Colonic mucosa (tissue), 4 donors: ENCODE measurements around the gene TGFBR2. TPM values are rescaled to one million over a fixed set of nuclear protein-coding genes. Genes with fewer than 3 reads are reported as not detected.

Source experiments
- DNase-seq: peaks from one replicate; pipeline ENCODE4 v3.0.0-alpha.2; 2020
- H3K27ac ChIP-seq: fragments of 200-600 bp; one replicate; pipeline ENCODE4 v1.8.0; 2021
- H3K27me3 ChIP-seq: fragments of 200-600 bp; one replicate; pipeline ENCODE4 v1.8.0; 2021
- H3K36me3 ChIP-seq: fragments of 200-600 bp; one replicate; pipeline ENCODE4 v1.8.0; 2021
- H3K4me1 ChIP-seq: fragments of 200-600 bp; one replicate; pipeline ENCODE4 v1.8.0; 2021; ENCODE audit warnings: mild to moderate bottlenecking
- H3K4me3 ChIP-seq: fragments of 200-600 bp; one replicate; pipeline ENCODE4 v1.8.0; 2021
- H3K9ac ChIP-seq, 2 donors: one replicate each; pipeline ENCODE4 v1.7.0; 2013; ENCODE audit warnings: control low read depth in 2 of 2, low read depth in 2 of 2, low read length in 2 of 2
- H3K9me3 ChIP-seq: fragments of 200-600 bp; one replicate; pipeline ENCODE4 v1.8.0; 2021
- CTCF ChIP-seq: fragments of 200-600 bp; IDR thresholded peaks from one replicate; pipeline ENCODE4 v1.8.0; 2022; ENCODE audit warnings: antibody characterized with exemption, mild to moderate bottlenecking
- intact Hi-C: fragments of 100-400 bp; cut with DNase I; formaldehyde crosslinking; loops from one replicate; pipeline ENCODE4 v1.14.1; 2022
- total RNA-seq, 2 donors: library from RNA; stranded (reverse); fragmentation: NEBNext Ultra II Directional in 1 of 2; extraction: Animal tissue kit (Norgen Biotek cat#: 25700) in 1 of 2; gene quantifications; one replicate each; pipeline ENCODE4 v1.2.1, GENCODE V29; 2021
- donor health status: healthy.
- donor health status: DM: no; HTN: no; CAD: no.
- donor health status: DM: no; HTN: no; CAD: no.

The TGFBR2 gene
- total RNA-seq, 2 donors from 2014 or later, result 32.4 to 53.5 TPM

DNA sequence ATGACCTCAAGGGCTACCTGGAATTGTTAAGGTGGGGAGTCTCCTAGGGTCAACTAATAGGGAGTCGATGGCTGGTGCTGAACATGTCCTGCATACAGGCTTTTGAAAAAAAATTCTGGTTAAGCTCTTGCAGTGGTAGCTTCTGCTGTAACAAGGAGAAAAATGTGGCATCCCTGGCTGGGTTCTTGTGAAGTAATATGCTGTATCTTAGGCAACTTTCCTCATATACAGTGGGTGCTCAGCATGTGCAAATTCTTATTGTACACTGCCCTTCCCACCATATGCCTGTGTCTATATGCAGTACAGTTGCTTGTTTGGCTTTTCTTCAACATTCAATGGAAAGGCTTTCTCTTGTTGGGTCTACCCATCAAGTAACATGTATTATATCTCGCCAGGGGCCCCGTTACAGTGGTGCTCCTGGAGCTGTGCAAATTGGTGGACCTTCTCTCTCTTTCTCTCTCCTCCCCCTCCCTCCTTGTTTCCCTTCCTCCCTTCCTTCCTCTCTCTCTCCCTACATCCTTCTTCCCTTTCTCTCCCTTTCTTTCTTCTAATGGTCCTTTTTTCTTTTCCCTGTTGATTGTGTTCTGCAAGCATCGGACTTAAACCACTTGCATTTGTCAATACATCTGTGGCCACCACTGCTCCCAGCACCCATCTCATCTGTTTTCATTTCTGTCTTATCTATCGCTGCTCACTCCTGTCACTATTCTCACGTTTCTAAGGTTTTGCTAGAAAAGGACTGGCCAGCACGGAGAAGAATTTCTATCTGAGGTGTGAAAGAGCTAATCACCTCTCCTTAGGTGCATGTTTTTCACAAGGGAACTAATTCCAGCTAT lies 35.2 kb downstream of the TGFBR2 start:
- H3K4me1 ChIP-seq, result peaks cover 5% of the 10 kb centered on the region
- H3K27me3 ChIP-seq, result no peaks in the 10 kb centered on the region

GRCh38 chr3:30642849-30643361 lies 36.5 kb downstream of the TGFBR2 start:
- DNase-seq, result no peak
- Histone ChIP-seq H3K27ac (peak overlapping the region; percentile 56), H3K4me3 (no peak overlapping the region), H3K36me3 (peaks cover 3% of the 10 kb centered on the region), H3K27me3 (no peaks in the 10 kb centered on the region), H3K9me3 (no peaks in the 10 kb centered on the region), H3K4me1 (peaks cover 5% of the 10 kb centered on the region), H3K9ac (no peak overlapping the region)
- TF ChIP-seq CTCF, result no peak
- intact Hi-C loops, result no loop called here

More for the DNA sequence above, 35.2 kb downstream of the TGFBR2 start:
- H3K9ac ChIP-seq, result no peak overlapping the region
- intact Hi-C loops, result no loop called here
- H3K4me3 ChIP-seq, result no peak overlapping the region
- H3K27ac ChIP-seq, result peak overlapping the region; percentile 5
- no peak for DNase-seq
- H3K36me3 ChIP-seq, result peaks cover 3% of the 10 kb centered on the region
- no peak for TF ChIP-seq CTCF
- H3K9me3 ChIP-seq, result no peaks in the 10 kb centered on the region

GRCh38 chr3:30643763-30644462 lies 37.5 kb downstream of the TGFBR2 start:
- Histone ChIP-seq H3K9me3 (no peaks in the 10 kb centered on the region), H3K4me1 (peaks cover 5% of the 10 kb centered on the region), H3K27ac (peak overlapping the region; percentile 56), H3K9ac (no peak overlapping the region), H3K36me3 (peaks cover 3% of the 10 kb centered on the region), H3K27me3 (no peaks in the 10 kb centered on the region), H3K4me3 (no peak overlapping the region)
- no peak for TF ChIP-seq CTCF
- intact Hi-C loops, result no loop called here
- DNase-seq, result no peak

DNA sequence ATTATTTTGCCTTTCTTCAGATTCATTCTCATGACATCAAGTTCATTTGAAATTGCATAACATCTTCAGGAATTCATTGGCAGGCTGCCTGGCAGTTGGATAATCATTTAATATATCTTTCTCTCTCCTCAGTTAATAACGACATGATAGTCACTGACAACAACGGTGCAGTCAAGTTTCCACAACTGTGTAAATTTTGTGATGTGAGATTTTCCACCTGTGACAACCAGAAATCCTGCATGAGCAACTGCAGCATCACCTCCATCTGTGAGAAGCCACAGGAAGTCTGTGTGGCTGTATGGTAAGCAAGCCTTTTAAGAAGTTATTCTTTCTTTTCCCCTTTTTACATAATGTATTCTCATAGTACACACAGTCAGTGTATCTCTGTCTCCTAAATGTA lies 38.2 kb downstream of the TGFBR2 start:
- intact Hi-C loops, result no loop called here
- peak; percentile 48 for DNase-seq
- peaks cover 3% of the 10 kb centered on the region for H3K36me3 ChIP-seq
- no peak for TF ChIP-seq CTCF
- no peaks in the 10 kb centered on the region for H3K27me3 ChIP-seq
- no peaks in the 10 kb centered on the region for H3K9me3 ChIP-seq
- H3K4me1 ChIP-seq, result peaks cover 5% of the 10 kb centered on the region
- no peak overlapping the region for H3K9ac ChIP-seq
- H3K4me3 ChIP-seq, result no peak overlapping the region
- peak overlapping the region; percentile 56 for H3K27ac ChIP-seq

GRCh38 chr3:30645077-30645476 lies 38.7 kb downstream of the TGFBR2 start:
- no peak for DNase-seq
- TF ChIP-seq CTCF, result no peak
- Histone ChIP-seq H3K36me3 (peaks cover 3% of the 10 kb centered on the region), H3K9me3 (no peaks in the 10 kb centered on the region), H3K27me3 (no peaks in the 10 kb centered on the region), H3K27ac (peak overlapping the region; percentile 56), H3K4me3 (no peak overlapping the region), H3K9ac (no peak overlapping the region), H3K4me1 (peaks cover 5% of the 10 kb centered on the region)
- intact Hi-C loops, result no loop called here
